Ureter (tissue), 1 donor: ENCODE data around the gene MSLN. TPM values are rescaled to one million over a fixed set of nuclear protein-coding genes. Genes with fewer than 3 reads are reported as not detected.
"Not testable (repeated sequence)": the region's sequence is repeated elsewhere in the genome, so short reads cannot be mapped to it uniquely, and the experiment has no call there.

Source experiments
- DNase-seq: peaks from one replicate; pipeline ENCODE4 v3.0.0-alpha.2; 2020; ENCODE audit warnings: low spot score
- total RNA-seq: library from RNA; stranded (reverse); gene quantifications from one replicate; pipeline ENCODE4 v1.2.4, GENCODE V29; 2023
- donor health status: DM: yes; HTN: yes; CAD: no.

The MSLN gene
- 1.4 TPM for total RNA-seq

DNA sequence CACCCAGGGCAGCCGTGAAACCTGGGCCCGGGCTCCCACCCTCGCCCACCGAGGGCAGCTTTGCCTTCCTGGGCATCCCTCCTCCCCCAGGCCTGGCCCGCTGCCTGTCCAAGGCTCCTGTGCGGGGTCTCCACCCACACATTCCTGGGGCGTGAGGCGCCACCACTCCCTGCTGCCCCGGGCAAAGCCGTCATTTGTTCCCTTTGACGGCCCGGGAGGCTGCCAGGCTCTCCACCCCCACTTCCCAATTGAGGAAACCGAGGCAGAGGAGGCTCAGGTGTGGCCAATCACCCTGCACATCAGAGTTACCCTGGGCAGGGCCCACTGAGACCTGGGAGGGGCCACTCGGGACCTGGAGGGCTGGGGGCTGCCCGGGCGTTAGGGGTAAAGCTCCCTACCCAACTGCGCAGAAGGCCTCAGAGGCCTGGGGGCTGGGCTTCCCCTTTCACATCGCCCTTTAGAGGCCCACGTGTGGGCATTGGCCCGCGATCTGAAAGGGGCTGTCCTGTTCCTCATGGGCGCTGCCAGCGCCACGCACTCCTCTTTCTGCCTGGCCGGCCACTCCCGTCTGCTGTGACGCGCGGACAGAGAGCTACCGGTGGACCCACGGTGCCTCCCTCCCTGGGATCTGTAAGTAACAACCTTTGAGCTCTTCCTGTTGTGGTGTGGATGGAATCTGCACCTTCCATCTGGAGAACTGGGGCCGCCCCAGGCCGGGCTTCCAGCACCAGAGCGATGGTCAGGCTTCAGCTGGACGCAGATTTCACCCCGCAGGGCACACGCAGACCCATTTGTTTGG, at the start of gene MSLN:
TSS of gene MSLN (plus strand) at position 190 of the 799 bp plus-strand sequence. CDS start 1,947 bp downstream, outside the sequence.
- DNase-seq = no peak

DNA sequence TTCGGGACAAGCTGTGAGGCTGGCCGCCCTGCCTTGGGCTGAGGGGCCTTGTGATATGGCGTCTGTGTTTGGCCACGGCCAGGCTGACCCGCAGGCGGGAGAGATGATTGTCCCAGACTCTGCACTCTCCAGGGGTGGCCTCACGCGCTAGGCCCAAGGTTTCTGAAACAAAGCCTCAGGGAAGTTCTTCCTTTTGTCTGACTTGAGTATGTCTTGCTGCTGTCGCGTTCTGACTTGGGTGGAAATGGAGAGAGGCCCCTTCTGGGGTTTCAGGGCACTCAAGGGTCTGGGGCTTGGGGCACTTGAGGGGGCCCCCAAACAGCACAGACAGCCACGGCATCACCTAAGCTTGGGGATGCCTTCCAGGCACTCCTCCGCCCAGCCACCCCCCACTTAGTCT, 49.5 kb upstream of the MSLN start:
- no peak for DNase-seq

DNA sequence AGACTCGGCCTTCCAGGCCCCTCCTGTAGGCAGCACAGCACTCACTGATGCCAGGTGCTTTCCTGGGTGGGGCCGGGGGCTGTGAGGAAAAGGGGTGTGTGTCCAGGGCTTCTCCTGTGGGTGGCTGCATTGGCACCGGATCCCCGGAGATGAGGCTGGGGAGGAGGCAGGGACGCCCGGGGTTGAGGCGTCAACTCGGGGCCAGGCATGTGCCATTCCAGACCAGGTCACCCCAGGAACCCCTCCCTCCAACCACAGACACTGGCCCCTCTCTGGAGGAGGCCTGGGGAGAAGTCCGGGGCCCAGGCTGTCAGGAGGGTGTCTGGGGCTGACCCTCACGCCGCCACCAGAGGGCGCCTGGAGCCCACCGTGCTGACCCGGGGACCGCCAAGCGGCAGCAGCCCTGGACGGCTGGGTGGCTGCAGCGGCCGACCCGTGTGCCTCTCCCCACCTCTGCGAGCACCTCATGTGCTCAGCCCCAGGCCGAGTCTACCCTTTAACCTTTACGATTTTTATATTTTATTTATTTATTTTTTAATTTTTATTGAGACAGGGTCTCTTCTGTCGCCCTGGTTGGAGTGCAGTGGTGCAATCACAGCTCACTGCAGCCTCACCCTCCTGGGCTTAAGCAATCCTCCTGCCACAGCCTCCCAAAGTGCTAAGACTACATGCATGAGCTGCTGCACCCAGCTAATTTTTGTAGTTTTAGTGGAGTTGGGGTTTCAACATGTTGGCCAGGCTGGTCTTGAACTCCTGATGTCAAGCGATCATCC, 48.8 kb upstream of the MSLN start:
- no peak for DNase-seq

DNA sequence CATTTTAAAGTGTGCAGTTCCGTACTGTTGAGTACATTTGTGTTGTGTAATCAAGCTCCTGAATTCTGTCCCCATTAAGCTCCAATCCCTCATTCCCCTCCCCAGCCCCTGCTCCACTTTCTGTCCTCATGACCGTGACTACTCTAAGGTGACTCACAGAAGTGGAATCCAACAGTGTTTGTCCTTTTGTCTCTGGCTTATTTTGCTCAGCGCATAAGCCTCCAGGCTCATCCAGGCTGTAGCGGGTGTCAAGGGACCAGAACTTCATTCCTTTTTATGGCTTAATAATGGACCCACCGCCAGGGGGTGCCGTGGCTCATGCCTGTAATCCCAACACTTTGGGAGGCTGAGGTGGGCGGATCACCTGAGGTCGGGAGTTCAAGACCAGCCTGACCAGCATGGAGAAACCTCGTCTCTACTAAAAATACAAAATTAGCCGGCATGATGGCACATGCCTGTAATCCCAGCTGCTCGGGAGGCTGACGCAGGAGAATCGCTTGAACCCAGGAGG, 47.7 kb upstream of the MSLN start:
- not testable (repeated sequence) for DNase-seq

DNA sequence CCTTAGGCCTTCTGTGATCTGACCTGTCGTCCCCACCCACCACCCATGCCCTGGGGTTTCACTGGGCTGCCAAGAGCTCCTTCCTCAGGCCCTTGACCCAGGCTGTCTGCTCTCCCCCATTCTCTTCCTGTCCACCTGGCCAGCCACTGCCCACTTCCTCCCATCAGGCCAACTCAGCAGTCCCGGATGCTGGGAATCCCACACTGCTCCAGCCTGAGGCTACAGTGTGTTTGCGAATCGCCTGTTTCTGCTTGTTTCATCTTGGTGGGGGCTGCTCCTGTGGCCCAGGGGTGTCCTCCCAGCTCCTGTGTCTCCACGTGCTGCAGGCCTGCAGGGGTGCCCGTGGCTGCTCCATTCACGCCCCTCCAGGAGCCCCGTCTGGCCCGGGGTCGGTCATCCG, 46.5 kb upstream of the MSLN start:
- no peak for DNase-seq

DNA sequence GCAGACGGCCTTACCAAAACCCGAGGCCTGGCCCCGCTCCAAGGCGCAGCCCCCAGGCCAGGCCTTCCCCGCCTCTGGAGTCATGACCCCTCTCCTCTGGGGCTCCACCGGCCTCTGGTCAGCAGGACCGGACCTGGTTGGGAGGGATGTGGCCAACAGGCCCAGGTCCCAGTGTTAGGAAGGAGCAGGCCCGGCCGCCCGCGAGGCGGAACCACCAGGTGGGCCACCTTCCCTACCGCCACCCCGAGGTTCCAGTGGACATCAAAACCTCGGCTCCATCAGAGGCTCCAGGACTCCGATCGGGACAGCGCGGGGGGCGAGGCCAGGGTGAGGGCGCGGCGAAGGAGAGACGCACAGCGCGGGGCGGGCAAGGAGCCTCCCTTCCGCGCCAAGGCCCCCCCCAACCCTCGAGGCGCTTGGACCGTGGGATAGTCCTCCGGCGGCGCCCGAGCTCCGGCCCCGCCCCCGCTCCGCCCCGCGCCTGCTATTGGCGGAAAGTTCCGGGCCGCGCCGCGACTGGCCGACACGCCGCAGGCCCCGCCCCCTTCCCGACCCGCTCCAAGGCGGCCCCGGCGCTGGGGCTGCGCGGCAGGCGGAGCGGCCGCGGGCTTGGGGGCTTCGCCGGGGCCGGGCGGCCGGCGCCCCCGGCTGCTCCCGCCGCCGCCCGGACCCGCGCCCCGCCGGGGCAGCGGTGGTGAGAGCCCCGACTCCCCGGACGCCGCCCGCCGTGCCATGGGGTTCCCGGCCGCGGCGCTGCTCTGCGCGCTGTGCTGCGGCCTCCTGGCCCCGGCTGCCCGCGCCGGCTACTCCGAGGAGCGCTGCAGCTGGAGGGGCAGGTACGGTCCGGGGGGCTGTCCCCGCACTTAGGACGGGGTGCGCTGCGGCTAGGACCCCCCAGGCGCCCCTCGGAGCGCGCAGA, 45.7 kb upstream of the MSLN start, which contains the start of gene METRN:
TSS of gene METRN (plus strand) at position 561 of the 919 bp plus-strand sequence. CDS start at position 733, 172 bp downstream.
- peak; percentile 90 for DNase-seq

DNA sequence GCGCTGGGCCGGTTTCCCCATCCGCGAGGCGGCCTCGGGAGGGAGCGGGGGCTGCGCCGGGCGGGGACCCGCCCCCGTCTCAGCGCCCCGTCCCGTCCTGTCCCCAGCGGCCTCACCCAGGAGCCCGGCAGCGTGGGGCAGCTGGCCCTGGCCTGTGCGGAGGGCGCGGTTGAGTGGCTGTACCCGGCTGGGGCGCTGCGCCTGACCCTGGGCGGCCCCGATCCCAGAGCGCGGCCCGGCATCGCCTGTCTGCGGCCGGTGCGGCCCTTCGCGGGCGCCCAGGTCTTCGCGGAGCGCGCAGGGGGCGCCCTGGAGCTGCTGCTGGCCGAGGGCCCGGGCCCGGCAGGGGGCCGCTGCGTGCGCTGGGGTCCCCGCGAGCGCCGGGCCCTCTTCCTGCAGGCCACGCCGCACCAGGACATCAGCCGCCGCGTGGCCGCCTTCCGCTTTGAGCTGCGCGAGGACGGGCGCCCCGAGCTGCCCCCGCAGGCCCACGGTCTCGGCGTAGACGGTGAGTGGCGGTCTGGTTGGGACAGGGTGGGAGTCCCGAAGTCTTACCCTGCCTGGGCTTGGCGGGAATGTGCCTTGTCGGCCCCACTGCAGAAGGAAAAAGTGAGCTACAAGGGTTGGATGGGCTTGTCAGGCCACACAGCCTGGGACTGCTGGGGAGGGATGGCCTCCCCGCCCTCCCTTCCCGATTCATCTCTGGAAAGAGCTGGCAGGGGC, 44.9 kb upstream of the MSLN start:
- no peak for DNase-seq

DNA sequence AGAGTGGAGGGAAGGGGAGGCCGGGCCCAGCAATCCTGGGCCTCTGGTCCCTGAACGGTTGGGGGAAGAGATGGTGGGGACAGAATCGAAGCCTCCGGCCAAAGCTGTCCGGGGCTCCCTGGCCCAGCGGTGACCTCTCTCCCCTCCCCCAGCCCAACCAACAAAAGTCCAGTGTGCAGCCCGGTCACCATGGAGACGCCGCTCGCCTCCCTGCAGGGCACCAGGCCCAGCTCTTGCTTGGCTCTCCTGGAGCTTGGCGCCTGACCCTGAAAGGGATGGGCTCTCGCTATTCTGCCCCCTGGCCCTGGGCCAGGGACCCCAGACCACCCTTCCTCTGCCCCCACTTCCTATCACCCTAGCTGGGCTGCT, 44.4 kb upstream of the MSLN start:
- no peak for DNase-seq

DNA sequence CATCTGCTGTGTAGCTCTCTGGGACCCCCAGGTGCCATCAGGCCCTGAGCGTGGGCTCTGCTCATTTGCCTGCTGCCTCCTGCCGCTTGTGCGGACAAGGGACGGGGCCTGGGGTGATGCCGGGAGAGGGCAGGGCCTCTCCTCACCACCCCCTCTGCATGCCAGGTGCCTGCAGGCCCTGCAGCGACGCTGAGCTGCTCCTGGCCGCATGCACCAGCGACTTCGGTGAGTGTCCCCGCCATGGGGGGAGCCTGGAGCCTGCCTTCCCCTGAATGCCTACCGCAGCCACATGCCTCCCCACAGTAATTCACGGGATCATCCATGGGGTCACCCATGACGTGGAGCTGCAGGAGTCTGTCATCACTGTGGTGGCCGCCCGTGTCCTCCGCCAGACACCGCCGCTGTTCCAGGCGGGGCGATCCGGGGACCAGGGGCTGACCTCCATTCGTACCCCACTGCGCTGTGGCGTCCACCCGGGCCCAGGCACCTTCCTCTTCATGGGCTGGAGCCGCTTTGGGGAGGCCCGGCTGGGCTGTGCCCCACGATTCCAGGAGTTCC, 43.7 kb upstream of the MSLN start:
- DNase-seq = no peak

DNA sequence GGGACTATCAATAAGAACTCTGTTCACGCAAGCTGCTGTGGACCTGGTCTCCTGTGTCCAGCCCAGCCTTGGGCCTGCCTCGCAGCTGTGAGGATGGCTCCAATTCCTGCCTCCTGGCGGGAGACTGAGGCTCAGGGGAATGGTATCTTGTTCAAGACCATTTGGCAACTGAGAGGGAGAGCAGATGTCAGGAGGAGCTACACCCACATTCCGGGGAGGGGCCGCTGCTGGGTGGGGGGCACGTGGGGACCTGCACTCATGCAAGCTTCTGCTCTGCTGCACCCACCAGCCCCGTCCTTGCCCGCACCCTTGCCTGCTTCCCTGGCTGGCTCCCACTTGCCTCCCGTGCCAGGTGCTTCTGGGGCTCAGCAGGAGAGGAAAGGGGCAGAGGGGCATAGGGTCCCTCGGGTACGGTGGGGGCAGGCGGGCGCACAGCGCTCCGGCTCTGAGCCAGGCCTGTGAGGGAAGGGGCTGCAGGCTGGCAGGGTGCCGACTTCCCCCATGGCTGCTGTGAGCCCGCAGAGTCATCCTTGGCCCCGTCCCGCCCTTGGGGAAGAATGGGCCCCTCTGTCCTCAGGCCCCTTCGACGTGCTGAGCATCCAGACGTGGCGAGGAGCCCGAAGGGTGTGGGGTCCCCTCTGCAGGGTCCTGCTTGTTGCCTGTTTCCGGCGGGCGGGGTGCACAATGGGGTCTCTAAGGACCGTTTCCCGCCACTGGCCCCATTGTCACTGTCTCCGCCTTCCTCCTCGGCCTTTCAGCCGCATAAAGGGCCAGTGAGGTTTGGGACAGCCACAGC, 42.9 kb upstream of the MSLN start:
- no peak for DNase-seq

DNA sequence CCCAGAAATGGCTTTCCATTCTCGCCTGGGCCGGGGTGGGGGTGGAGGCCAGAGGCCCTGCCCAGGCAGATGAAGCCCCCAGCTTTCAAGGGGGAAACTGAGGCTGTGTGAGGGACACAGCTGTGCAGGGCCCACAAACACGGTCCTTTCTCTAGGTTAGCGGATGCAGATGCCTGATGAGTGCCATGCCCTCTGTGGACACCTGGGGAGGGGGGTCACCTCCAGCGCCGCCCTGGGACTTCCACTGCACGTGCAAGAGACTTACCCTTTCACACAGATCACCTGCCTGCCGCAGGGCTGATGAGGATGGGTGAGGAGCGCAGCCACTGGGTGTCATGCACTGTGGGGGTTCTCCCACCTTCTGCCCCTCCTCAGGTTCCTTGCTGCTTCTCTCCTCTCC, 42.1 kb upstream of the MSLN start:
- DNase-seq = no peak

DNA sequence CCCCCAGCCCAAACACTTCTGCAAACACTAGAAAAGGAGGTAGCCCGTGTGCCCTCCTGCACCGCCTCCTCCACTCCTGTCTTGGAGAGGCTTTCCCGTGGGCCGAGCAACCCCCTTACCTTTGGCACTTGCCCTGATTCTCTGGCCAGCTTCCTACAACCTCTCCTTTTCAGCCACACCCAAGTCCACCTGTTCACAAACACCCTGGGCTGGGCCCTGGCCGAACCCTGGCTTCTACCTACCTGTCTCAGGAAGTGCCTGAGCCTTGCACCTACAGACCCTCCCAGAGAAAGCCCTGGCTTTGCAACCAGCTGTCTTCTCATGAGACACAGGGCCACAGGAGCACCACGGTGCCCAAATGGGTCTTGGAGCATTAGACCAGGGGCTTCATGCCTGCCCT, 41.6 kb upstream of the MSLN start:
- DNase-seq = no peak

DNA sequence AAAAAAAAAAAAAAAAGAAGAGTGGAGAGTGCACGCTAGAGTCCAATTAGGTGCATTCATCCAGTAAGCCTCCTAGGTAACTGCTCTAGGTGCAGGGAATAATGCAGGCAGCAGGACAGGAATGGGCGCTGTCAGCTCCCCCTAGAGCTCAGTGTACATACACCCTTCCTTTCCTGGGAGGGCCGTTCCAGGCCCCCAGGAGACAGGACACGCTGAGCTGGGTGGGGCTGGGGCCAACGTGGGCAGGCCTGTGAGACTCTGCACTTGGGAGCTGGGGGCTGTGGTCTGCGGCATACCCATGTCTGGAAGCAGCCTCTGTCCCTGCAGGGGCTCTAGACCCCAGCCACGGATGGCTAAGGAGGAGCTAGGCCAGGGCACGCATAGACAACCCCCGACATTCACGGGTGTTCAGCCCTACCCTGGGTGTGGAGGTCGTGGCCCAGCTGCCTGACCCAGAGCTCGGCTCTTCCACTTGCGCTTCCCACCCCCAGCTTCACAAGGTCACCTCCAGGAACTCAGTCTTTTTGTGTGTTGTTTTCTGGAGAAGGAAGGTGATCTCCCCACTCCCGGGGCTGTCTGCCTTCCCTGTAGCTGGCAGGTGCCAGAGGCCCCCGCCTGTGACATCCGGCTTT, 40.6 kb upstream of the MSLN start:
- no peak for DNase-seq

DNA sequence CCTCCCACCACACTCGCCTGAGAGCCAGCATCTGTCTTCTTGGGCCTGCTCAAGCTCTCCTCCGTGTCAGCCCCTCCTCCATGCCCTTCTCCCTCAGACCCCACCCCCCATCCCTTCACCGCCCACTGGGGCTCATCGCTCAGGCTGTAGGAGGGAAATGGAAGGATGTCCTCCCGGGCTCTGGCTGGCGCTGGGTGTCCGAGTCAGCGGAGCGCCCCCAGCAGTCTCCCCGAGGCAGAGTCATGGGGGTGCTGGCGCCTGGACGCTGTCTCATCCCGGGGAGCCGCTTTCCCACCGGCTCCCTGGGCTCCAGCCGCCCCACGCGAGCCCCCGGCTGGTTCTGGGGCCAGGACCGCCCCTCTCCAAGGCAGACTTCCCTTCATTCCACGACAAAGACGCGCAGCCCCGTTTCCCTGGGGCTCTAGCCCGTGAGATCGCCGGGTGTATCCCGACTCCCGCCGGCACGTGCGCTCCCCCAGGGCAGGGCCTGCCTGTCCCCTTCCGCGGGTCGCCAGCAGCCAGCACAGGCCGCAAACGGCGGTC, 40.0 kb upstream of the MSLN start:
- no peak for DNase-seq

DNA sequence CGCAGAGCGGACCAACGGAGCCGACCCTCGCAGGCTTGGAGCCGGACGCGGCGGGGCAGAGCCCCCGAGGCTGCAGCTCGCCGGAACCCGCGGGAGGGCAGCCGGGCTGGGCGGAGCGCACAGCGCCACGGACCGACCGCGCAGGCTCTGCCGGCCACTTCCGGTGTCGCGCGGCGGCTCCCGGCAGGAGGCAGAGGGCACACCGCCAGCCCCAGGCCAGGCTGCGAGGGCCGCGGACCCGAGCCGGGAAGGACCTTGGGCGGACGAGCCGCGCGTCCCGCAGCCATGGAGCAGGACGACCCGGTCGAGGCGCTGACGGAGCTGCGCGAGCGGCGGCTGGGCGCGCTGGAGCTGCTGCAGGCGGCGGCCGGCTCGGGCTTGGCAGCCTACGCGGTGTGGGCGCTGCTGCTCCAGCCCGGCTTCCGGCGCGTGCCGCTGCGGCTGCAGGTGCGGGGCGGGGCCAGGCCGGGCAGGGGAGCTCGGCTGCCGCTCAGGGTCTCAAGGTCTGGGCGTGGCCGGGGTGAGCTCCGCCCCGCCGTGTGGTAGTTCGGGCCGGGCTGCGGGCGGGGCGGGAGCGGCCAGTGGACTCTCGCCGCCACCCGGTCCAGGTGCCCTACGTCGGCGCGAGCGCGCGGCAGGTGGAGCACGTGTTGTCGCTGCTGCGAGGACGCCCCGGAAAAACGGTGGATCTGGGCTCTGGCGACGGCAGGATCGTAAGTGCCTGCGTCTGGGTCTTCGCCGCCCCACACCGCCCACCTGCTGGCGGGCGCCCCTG, 39.4 kb upstream of the MSLN start, which contains the start of gene ANTKMT:
TSS of gene ANTKMT (plus strand) at position 157 of the 775 bp plus-strand sequence. CDS start at position 286, 129 bp downstream.
- DNase-seq = peak; percentile 70

DNA sequence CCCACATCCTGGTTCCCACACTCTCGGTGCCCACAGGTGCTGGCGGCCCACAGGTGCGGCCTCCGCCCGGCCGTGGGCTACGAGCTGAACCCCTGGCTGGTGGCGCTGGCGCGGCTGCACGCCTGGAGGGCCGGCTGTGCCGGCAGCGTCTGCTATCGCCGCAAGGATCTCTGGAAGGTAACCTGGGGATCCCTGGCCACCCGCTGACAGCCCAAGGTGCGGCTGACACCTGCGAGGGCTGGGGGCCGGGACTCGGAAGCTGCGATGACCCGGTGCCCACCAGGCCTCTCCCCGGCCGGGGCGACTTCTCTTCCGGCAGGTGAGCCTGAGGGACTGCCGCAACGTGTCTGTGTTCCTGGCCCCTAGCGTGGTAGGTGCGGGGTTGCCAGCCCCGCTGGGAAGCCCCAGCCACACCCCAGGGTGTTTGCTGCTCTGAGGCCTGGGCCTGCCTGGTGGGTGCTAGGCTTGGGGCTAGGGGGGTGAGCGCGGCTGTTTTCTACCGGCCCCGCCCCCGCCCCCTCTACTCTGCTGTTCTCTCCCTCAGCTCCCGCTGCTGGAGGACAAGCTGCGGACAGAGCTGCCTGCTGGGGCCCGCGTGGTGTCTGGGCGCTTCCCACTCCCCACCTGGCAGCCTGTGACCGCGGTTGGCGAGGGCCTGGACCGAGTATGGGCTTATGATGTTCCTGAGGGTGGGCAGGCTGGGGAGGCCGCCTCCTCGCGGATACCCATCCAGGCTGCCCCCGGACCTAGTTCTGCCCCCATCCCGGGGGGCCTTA, 38.6 kb upstream of the MSLN start:
- DNase-seq = no peak
